HL-60/S4 (cell line): ENCODE results near the gene ZXDC.

Experiments
- in situ Hi-C: fragments of 300-500 bp; cut with MboI; formaldehyde crosslinking; loops from 2 replicates; pipeline ENCODE4 v1.14.3; 2022; ENCODE audit warnings: low sequenced_read_pairs

ZXDC gene

DNA sequence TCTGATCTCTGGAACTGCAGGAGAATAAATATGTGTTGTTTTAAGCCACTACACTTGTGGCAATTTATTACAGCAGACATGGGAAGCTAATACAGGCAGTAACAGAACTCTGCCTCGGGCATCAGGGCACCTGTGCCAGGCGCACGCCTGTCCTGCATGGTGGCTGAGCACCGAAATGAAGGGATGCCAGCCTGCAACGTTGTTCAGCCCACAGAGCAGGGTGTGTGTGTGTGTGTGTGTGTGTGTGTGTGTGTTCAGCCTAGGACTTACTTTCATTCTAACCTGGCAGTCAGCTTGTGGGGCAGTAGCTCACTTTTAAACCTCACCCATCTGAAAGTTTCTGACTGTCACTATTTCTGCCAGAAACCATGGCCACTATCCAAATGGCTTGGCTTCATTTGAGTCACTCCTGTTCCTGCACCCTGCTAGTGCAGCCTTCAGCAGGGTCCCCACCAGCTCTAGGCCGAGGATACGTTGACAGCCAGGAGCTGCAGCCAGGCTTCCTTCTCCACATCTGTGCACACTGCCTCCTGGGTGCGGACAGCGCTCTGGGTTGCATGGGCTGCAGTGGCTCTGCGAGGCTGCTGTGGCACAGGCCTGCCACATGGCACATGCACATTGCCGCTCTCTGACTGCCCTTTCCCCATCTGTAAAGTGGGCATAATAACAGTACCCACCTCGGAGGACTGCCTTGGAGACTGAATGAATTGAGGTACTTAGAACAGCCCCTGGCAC is 37.4 kb upstream of the ZXDC start:
- in situ Hi-C loops, result no loop called here

DNA sequence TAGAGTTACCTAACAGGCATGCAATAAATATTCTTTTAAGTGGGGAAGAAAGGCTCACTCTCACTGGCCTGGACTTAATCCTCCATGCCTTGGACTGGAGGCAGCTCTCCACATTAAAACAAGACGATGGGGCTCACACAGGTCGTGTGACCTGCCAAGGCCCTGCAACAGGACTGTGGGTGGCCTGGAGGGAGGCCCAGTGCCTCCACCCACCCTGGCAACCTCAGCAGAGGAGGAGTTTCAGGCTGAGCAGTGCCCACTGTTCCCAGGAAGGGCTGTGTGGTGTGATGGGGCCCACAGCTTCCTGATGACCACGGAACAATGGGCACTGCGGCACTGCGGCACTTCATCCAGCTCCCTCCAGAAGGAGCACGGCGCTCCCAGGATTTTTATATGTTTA is 36.3 kb upstream of the ZXDC start:
- in situ Hi-C loops, result no loop called here

DNA sequence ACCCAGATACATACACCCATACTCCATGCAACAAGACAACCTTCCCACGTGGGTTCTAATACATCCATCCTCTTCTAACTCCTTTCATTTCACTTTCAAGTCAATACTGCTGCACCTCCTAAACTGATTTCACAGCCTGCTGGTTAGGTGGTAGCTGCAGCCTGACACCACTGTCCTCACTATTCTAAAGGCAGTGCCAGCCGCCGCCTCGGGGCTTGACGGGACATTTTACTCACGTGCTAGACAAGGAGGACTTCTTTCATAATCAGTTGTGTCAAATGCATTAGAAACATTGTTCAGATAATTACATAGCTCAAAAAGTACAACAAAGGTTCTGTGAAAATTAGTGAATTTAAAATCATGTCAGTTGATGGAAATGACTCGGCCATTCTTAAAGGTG is 35.6 kb upstream of the ZXDC start:
- in situ Hi-C loops, result no loop called here

DNA sequence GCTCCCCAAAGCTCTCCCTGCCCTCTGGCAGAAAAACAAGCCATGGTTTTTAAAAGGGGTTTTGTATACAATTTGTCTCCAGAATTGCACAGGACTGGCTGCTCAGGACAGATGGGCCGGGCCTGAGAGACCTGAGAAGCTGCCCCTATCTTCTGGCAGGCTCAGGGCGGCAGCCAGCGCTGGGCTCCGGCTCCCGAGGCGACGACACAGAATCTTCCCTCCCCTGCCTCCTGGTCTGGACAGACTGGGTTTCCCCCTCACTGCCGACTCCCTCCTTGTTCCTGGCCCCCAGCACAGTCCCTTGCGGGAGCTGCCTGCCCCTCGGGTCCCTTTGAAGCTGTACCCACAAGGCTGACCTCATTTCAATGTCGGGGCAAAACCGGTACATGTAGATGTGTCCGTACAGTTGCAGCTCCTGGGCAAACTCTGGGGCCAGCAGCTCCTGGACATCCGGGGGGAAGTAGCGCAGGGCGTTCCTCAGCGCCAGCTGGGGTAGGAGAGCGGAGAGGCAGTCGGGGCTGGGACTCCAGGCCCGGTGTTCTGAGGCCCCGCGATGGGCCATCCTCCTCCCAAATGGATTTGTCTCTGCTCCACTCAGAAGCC is 34.7 kb upstream of the ZXDC start:
- in situ Hi-C loops, result no loop called here

DNA sequence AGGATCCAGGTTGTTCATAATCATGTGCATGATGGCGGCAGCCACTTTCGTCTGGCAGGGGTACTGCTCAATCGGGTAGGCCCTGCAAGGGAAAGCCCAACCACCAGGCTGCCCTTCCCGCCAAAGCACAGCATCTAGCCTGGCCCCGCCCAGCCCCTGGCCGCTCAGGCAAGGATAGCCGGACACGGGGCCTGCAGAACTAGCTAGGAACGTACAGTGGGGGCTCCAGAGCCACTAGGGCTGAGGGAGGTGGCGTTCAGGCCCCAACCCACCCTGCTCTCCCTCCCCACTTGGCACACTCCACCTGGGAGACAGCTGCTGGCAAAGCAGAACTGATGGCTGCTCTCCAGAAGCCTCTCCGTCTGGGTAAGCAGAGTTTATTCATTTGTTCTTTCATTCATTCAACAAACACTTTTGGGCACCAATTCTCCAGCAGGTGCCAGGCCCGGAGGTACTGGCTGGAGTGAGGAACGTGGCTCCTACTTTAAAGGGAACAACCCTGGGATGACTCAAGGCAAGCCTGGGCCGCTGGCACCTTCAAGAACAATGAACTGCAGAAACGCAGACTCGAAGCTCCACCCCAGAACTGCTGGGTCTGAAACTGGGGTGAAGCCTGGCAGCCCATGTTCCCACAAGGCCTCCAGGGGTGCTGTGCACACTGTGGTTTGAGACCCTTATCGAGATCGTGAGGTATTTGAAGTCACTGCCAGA is 34.1 kb upstream of the ZXDC start:
- in situ Hi-C loops, result no loop called here

DNA sequence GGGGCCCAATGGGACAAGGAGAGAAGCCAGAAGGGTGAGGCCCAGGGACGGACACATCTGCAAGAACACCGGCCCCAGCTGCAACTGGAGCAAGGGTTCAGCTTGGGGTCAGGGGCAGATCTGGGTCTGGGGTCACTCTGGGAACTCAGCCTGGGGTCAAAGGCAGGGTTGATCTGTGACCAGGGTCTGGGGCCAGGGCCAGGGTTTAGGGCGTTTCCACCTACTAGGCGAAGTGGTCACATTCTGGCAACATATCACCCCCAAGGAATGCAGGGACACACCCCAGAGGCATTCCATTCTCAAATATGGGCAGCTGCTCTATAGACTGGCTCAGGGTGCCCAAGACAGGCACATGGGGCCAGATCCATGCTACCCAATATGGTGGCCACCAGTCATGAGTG is 32.9 kb upstream of the ZXDC start:
- in situ Hi-C loops, result no loop called here

DNA sequence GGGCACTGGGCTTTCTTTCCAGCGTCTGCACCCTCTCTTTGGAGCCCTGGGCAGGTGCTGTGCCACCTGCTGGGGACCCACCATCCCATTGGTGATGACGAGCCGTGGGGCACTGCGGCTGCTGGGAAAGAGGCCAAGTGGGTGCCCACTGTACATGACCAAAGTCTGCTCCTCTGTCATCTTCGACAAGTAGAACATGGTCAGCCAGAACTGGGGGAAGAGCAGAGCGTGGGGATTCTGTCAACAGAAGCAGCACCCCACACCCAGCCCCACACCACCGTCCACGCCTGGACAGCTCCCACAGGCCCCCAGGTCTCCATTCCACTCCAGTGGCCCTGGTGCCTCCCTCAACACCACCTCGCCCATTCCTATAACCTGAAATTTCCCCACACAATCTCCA is 32.2 kb upstream of the ZXDC start:
- in situ Hi-C loops, result no loop called here

DNA sequence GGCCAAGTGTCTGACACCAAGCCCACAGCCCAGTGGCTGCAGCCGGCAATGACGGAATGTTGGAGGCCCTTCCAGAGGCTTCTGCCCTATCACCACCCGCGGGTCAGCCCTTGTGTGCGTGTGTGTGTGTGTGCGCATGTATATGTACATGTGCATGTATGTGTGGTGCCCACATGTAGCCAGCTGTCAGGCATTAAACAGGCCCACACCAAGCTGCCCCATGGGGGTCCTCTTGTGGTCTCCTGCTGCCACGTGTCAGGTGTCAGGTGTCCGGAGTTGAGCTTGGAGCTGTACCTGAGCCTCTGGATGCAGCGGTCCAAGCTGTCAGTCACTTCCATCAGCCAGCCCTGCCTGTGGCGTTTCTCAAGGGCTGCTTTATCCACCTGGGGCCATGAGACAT is 28.0 kb upstream of the ZXDC start:
- in situ Hi-C loops, result no loop called here

DNA sequence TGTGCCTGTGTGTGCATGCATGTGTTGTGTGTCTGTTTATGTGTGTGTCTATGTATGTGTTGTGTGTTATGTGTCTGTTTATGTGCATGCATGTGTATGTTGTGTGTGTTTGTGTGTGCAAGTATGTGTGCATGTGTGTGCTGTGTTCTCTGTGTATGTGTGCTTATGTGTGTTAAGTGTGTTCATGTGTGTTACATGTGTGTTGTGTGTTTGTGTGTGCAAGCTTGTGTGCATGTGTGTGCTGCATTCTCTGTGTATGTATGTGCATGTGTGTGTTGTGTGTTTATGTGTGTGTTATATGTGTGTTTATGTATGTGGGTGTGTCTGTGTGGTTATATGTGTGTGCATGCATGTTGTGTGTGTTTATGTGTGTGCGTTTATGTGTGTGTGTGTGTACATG is 27.0 kb upstream of the ZXDC start:
- in situ Hi-C loops, result no loop called here

DNA sequence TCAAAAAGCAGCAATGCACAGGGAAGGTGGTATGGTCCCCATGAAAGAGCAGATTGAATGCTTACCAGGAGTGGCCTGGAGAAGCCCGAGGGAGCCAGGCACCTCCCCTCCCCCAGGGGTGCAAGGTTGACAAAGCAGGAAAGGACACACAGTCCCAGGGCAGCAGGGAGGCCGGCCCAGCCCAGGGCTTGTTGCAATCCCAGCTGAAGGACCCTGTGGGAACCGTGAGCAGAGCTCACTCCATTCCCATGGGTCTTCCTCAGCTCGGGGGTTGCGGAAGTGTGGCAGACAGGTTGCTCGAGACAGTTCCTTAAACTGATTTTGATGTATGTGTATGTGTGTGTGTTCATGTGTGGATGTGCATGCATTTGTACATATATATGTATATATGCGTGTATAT is 26.0 kb upstream of the ZXDC start:
- in situ Hi-C loops, result no loop called here

DNA sequence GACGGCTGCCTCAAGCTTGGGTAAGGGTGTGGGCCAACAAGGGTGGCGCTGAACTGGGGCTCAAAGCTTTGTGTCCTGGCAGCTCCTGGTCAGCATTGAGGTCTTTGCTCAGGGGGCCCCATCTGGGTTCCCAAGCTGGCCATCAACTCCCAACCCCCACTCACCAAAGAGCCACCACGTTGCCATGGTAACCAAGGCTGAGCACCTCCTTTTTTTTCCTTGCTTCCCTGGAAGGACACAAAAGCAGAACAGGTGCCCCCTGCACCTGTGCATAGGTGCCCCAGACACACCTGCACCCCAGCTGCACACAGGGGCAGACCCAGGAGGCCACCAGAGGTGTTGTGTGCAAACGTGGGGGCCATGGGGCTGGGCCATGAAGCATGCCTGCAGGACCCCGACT is 25.4 kb upstream of the ZXDC start:
- in situ Hi-C loops, result no loop called here

DNA sequence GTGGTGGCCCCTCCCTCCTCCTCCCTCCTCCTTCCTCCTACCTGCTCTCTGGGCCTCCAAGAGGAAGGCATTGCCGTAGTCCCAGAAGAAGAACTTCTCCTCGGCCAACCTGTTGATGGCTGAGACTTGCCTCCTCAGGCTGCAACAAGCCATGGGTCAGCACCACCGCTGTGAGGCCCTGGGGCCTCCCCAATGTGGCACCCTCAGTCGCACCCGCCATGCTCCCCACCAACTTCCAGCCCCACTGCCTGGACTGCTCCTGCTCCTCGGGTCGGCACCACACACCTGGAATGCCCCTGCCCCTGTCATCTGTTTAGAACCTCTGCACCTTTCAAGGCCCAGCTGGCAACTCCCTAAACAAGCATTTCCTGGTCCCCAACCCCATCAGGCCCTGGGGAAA is 24.3 kb upstream of the ZXDC start:
- in situ Hi-C loops, result no loop called here

DNA sequence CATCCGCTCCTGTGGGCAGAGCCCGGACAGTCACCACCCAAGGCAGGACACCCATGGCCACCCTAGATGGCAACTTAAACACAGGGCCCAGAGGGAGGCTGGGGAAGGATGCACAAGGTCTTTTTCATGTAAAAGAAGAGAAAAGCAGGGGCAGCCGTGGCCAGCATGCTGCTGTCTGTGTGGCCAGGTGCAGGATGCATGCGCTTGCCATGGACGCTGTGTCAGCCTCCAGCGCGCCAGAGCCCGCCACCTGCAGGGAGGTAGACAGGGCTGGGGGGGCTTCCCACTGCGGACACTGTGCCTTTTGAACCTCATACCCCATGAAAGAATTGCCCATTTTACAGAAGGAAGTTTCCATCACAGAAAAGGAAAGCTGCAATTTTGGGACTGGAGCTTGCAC is 23.7 kb upstream of the ZXDC start:
- in situ Hi-C loops, result no loop called here

DNA sequence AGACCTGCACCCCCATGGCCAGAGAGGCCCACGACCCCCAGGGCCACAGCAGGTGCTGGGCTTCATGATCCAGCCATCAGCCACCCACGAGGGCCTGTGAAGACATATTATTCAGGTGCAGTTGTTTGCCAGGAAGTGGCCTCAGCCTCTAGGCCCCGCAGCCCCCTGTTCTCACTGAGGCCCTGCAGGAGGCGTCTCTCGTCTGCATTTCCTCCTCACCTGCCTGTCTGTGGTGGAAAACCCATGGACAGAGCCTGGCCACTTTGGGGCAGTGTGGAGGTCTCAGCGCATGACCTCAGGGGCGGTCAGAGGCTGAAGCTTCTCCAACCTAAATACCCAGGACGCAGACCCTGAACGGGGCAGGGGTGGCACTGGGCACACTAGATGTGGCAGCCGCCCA is 23.2 kb upstream of the ZXDC start:
- in situ Hi-C loops, result no loop called here

DNA sequence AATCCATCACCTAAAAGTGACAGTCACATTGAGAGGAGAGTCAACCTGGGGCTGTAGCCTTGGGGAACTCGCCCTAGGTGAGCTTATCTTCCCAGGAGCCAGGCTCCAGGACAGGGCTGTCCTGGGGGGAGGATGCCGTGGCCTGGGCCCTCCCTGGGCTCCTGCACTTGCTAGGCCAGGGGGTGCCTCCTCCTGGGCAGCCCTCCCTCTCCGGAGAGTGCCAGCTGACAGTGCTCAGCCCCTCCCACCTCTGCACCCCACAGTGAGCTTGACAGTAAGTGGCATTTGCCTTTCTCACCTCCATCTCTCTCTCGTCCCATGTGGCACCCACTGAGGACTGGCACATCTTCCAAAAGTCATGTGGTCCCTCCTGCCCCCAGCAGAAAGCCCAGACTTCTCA is 22.8 kb upstream of the ZXDC start:
- in situ Hi-C loops, result no loop called here

DNA sequence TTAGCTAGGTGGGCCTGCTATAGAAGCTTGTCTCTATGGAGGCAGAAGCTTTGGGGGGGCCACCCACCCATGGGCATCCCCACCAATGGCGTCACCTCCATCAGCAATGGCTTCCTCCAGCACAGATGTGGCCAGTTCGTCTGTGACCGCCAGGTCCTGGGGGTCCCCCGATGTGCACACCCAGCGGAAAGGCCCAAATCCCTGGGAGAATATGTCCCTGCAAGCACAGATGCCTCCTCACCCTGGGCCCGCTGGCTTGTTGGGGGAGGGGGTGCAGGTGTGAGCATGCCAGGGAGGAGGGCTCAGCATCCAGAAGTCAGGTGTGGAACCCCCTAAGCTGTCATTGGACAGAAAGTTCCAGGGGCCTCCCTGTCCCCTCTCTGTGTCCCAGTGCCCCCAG is 22.3 kb upstream of the ZXDC start:
- in situ Hi-C loops, result no loop called here

DNA sequence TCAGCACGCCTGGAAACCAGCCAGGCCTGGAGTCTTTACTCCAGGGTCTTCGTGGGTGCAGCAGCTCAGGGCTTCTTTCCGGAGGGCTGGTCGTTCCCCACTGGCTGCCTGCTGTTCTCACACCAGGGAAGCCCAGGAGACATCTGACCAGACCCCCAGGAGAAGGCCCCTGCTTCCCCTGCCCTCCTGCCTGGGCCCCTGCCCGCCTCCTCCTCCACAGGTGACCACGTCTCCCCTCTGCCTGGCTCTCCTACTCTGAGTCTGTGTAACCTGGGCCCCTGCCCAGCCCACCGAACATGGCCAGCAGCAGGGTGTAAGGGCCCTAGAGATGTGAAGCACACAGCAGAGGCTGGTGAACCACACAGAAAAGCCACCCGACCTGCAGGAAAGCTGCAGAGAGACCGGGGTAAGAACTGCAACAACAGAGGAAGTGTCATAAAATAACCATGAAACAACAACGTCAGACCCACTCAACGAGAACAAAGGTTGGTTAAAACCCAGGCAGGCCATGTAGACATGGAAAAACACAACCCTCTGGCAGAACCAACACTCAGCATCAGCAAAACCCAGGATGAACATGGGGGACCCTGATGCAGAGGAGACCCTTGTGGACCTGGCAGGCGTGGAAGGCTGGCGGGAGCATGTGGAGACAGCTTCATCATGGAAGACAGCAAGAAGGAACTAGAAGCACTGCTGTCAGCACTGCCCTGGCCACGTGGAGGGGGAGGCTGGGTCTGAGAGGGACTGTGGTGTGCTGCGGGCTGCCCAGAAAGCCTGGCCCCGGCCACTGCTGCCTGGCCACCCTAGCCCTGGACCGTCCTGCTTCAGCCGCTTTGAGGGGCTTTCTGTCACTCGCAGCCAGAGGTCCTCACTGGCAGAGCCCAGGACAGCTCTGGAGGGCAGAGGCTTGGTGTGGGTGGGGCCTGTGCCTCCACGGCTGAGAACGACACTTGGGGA is 21.5 kb upstream of the ZXDC start:
- in situ Hi-C loops, result no loop called here

DNA sequence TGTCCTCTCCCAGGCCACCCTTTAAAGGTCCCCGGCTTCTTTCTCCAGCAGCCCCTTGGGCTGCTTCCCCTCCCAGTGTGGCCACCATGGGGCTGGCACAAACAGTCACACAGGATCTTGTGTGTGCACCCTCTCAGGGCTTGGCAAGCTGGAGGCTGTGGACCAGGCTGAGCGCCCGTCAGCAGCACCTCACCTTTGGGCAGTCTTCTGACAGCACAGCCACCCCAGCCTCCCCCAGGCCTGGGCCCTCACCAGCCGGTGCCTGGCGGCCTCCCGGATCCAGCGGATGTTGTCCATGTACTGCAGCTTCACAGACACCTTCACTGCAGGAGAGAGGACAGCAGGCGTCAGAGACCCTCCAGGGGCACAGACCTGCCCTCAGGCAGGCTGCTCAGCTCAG is 20.1 kb upstream of the ZXDC start:
- in situ Hi-C loops, result no loop called here

DNA sequence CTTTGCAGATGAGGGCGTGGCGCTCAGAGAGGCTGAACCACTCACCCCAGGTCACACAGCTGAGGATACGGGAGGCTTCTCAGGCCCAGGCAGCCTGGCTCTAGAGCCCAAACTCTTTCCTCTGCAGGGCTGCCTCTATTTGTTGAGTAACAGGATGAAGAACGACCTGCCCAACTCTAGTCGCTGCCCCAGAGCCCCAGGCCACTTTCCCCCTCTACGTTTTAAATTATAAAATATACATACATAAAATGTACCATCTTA is 19.2 kb upstream of the ZXDC start:
- in situ Hi-C loops, result no loop called here

DNA sequence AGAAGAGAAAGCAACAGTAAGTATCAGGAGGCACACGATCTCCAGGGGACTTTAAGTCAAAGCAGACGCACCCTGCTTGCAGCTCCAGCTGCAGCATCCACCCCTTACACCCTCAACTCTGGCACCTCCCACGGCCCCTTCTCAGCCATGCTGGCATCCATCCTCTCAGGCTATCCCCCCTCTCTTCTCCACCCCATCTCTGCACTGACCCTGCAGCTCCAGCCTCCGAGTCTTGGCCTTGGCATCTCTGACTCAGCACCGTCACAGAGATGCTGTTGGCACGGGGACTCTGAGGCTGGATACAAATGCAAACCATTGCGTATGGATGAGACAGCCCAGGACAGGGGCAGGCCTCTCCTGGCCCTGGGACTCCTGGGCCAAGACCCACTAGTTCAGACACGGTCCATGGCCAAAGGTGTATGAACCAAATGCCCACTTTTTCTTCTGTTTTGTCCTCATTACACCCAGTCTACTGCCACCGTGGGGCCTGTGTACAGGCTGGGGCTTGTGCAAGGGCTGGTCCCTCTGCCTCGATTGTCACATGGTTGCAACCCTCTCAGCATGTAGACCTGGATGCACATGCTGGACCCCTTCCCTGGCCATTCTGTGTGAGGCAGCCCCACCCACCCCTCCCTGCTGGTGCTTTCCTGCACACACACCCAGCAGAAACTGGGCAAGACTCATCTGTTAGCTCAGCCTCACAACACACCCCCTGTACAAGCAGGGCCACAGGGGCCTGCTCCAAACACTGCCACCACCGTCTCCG is 18.7 kb upstream of the ZXDC start:
- in situ Hi-C loops, result no loop called here

DNA sequence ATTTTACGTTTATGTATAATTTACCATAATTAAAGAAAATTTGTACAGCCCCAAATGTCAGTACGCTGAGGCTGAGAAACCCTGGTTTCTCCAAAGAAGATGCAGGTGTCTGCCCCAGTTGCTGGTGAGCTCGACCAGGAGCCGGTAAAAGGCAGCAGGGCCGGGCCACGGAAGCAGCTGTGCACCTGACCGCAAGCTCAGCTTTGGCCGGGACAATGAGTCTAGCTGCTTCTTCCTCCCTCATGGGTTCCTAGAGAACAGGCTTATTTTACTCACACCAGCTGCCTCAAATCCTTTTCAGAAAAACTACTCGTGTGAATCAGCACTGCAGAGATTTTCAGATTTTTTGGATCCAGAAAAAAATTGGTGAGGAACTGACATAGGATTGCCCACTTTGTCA is 18.0 kb upstream of the ZXDC start:
- in situ Hi-C loops, result no loop called here
